Sigmoid colon (tissue), 7 donors: Measurements from ENCODE around the gene C10orf105. TPM values are rescaled to one million over a fixed set of nuclear protein-coding genes. Genes with fewer than 3 reads are reported as not detected.
A peak's percentile ranks its signal among the peaks of the same experiment; 100 is the strongest.

Source experiments
- DNase-seq: peaks from one replicate; pipeline ENCODE4 v3.0.0-alpha.2; 2019
- H3K27ac ChIP-seq, 4 donors: fragments of 200-600 bp; sonication (generic); one replicate each; pipeline ENCODE4 v1.5.1; 2016 to 2019; ENCODE audit warnings: mild to moderate bottlenecking in 1 of 4
- H3K27me3 ChIP-seq, 3 donors: fragments of 200-600 bp; sonication (generic); one replicate each; pipeline ENCODE4 v1.5.1; 2019; ENCODE audit warnings: mild to moderate bottlenecking in 1 of 3
- H3K36me3 ChIP-seq, 4 donors: fragments of 200-600 bp; sonication (generic); one replicate each; pipeline ENCODE4 v1.5.1; 2016 to 2019
- H3K4me1 ChIP-seq, 4 donors: fragments of 200-600 bp; sonication (generic); one replicate each; pipeline ENCODE4 v1.5.1; 2017 to 2019
- H3K4me3 ChIP-seq, 4 donors: fragments of 200-600 bp; sonication (generic); one replicate each; pipeline ENCODE4 v1.5.1; 2017 to 2019; ENCODE audit warnings: mild to moderate bottlenecking in 2 of 4, moderate library complexity in 1 of 4
- H3K9me3 ChIP-seq, 4 donors: fragments of 200-600 bp in 3 of 4; sonication (generic) in 3 of 4; one replicate each; pipeline versions ENCODE4 v1.5.1 to v1.6.1; 2013 to 2019
- CTCF ChIP-seq, 4 experiments: fragments of 450-650 bp in 3 of 4; fragments of 200-600 bp in 1 of 4; IDR thresholded peaks; one replicate each; pipeline ENCODE4 v1.5.1; 2016 to 2019; ENCODE audit warnings: antibody characterized with exemption in 4 of 4, mild to moderate bottlenecking in 3 of 4, moderate library complexity in 2 of 4
- EP300 ChIP-seq, 4 donors: sonication (generic); formaldehyde crosslinking; IDR thresholded peaks; one replicate each; pipeline ENCODE4 v1.6.1; 2017; ENCODE audit warnings: antibody characterized with exemption in 4 of 4
- POLR2A ChIP-seq, 2 donors: fragments of 450-650 bp; IDR thresholded peaks; one replicate each; pipeline ENCODE4 v1.6.1; 2016; ENCODE audit warnings: antibody characterized with exemption in 2 of 2, mild to moderate bottlenecking in 2 of 2, moderate library complexity in 2 of 2
- POLR2AphosphoS5 ChIP-seq, 4 donors: sonication (generic); formaldehyde crosslinking; IDR thresholded peaks; one replicate each; pipeline ENCODE4 v1.6.1; 2017; ENCODE audit warnings: antibody characterized with exemption in 4 of 4
- WGBS, 2 donors: extraction: QIAGEN DNeasy Blood & Tissue Kit; methylation state at CpG; one replicate each; pipeline ENCODE4 v1.1.7; 2013; 5-methylcytosine and 5-hydroxymethylcytosine counted together
- intact Hi-C: fragments of 100-400 bp; cut with DNase I; formaldehyde crosslinking; loops from one replicate; pipeline ENCODE4 v1.15.1; 2023
- polyA plus RNA-seq, 3 donors: library from polyadenylated mRNA; stranded (reverse); fragments of 200-250 nt; gene quantifications; one replicate each; pipeline ENCODE4 v1.2.3, GENCODE V29; 2013
- total RNA-seq, 4 donors: library from RNA; depleted of rRNA; stranded (reverse); fragments of >200 nt; gene quantifications; one replicate each; pipeline ENCODE4 v1.1.0, GENCODE V29; 2016
- donor health status: healthy with polysubstance abuse.
- donor health status: Bipolar disorder and iron deficiency.
- donor health status: healthy.

C10orf105 gene
- total and polyA plus RNA-seq, 7 donors: 0.25 to 0.55 TPM; not detected in 5

DNA sequence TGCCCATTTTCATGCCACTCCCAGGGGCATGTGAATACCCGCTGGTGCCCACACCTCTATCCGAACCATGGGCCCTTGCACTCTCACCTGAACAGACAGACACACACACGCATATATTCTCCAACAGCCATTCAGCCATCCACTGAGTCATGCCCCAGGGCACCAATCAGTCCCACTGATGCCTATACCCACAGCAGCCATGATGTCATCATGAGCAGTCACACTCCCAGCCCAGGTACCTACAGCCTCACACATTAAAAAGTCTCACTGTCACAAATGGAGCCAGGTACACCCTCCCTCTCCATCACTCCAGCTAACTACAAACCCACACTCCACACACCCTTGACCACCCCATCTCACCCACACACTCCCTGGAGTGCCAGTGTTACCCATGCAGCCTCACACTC lies 41.5 kb upstream of the C10orf105 start:
- Histone ChIP-seq H3K27ac (no peak overlapping the region), H3K36me3 (peaks cover 3 to 37% (median 20%) of the 10 kb centered on the region in 4 donors), H3K4me1 (peaks cover 0 to 63% (median 49%) of the 10 kb centered on the region in 4 donors), H3K27me3 (no peaks in the 10 kb centered on the region), H3K9me3 (no peaks in the 10 kb centered on the region), H3K4me3 (no peak overlapping the region)
- TF ChIP-seq POLR2AphosphoS5 (IDR thresholded peaks at IDR 0.05) (no peak), EP300 (IDR thresholded peaks at IDR 0.05) (no peak), POLR2A (IDR thresholded peaks at IDR 0.05) (no peak), CTCF (IDR thresholded peaks at IDR 0.05) (no peak)
- DNase-seq: no peak
- intact Hi-C loops: no loop called here
- WGBS, 2 donors: 94 to 97% methylated on average over 3 of the region's 3 CpGs

- Histone ChIP-seq H3K4me3 (no peak overlapping the region), H3K9me3 (no peaks in the 10 kb centered on the region), H3K4me1 (peaks cover 0 to 53% (median 21%) of the 10 kb centered on the region in 4 donors), H3K27me3 (no peaks in the 10 kb centered on the region), H3K27ac (peak overlapping the region; percentile 20 to 63 (median 59)), H3K36me3 (peaks cover 6 to 62% (median 35%) of the 10 kb centered on the region in 4 donors)
- TF ChIP-seq CTCF (IDR thresholded peaks at IDR 0.05): no peak
- TF ChIP-seq POLR2A (IDR thresholded peaks at IDR 0.05): no peak
- TF ChIP-seq EP300 (IDR thresholded peaks at IDR 0.05): no peak
- TF ChIP-seq POLR2AphosphoS5 (IDR thresholded peaks at IDR 0.05): no peak
- WGBS, 2 donors: 47 to 58% methylated on average over 11 of the region's 11 CpGs
- intact Hi-C loops: no loop called here
- no peak for DNase-seq
Measured at GRCh38 chr10:71757399-71757922, 37.9 kb upstream of the C10orf105 start.

- no peak for DNase-seq
- H3K9me3 ChIP-seq: no peaks in the 10 kb centered on the region
- H3K27ac ChIP-seq: peak overlapping the region; percentile 20 to 63 (median 59)
- no peaks in the 10 kb centered on the region for H3K27me3 ChIP-seq
- peaks cover 12 to 65% (median 40%) of the 10 kb centered on the region in 4 donors for H3K36me3 ChIP-seq
- H3K4me3 ChIP-seq: no peak overlapping the region
- WGBS, 2 donors: 49 to 80% methylated on average over 12 of the region's 12 CpGs
- intact Hi-C loops: no loop called here
- peaks cover 0 to 44% (median 12%) of the 10 kb centered on the region in 4 donors for H3K4me1 ChIP-seq
- TF ChIP-seq CTCF (IDR thresholded peaks at IDR 0.05) (no peak), POLR2AphosphoS5 (IDR thresholded peaks at IDR 0.05) (peak in 3 of 4 donors; percentile 24 to 36 (median 25)), EP300 (IDR thresholded peaks at IDR 0.05) (peak in 1 of 4 donors; percentile 40), POLR2A (IDR thresholded peaks at IDR 0.05) (no peak)
Measured at GRCh38 chr10:71756311-71757191, 37.0 kb upstream of the C10orf105 start.

DNA sequence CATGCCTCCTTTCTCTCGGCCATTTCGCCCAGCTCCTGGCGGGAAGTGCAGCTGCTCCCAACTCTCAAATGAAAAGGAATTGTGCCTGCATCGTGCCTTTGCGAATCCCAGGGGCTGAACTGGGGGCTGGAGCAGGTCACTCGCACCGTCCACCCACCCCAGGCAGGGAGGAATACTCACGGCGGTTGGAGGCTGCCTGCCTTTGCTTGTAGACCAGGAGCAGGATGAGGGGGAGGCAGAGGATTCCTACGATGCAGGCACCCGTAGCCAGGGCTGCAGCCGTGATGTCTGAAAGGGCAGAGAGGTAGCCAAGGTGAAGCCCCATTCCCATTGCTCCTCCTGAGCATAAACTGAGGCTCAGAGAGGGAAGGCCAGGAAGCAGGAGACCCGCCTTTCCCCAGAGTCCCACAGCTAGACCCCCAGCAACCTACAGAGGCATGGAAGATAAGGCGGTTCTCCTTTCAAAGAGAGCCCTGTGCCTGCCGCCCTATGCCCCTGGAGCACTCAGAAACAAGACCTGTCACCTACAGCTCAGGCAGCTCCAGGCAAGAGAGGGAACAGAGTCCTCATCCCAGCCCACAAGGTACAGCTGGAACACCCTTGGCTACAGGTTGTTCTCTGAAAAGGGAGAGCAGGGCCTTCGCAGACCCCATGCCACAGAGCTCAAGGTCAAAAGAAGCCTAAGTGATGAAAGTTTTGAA lies 35.8 kb upstream of the C10orf105 start:
- no peak for DNase-seq
- intact Hi-C loops: no loop called here
- peaks cover 15 to 65% (median 45%) of the 10 kb centered on the region in 4 donors for H3K36me3 ChIP-seq
- peaks cover 0 to 34% (median 12%) of the 10 kb centered on the region in 4 donors for H3K4me1 ChIP-seq
- H3K4me3 ChIP-seq: no peak overlapping the region
- H3K9me3 ChIP-seq: no peaks in the 10 kb centered on the region
- 95% methylated on average over 16 of the region's 16 CpGs for WGBS, 2 donors
- no peak for TF ChIP-seq CTCF (IDR thresholded peaks at IDR 0.05)
- TF ChIP-seq POLR2AphosphoS5 (IDR thresholded peaks at IDR 0.05): no peak
- TF ChIP-seq POLR2A (IDR thresholded peaks at IDR 0.05): no peak
- TF ChIP-seq EP300 (IDR thresholded peaks at IDR 0.05): no peak
- H3K27ac ChIP-seq: peak overlapping the region in 2 of 4 donors; percentile 58 to 60
- H3K27me3 ChIP-seq: no peaks in the 10 kb centered on the region
